HCT116 (cell line): ENCODE measurements around the gene RCBTB1. TPM values are rescaled to one million over a fixed set of nuclear protein-coding genes. Genes with fewer than 3 reads are reported as not detected.

Experiments used
- ATAC-seq: fragments of 200-7000 bp; cut with Tn5 transposase; 2 replicates; pipeline ENCODE4 v1.9.1; 2020; ENCODE audit warnings: mild to moderate bottlenecking, moderate library complexity
- BruUV-seq: library from RNA; stranded (reverse); fragments of 400-500 nt; replicated peaks from 2 replicates; lab custom pipeline; 2021; lab: Mats Ljungman, UMichigan
- CTCF ChIA-PET: fragments of 300-600 bp; sonication (Branson Sonifier 250); formaldehyde crosslinking; loops from one replicate; lab custom pipeline; 2021; ENCODE audit warnings: antibody characterized with exemption; lab: Charles Lee
- POLR2A ChIA-PET: fragments of 300-600, 350-600 bp; sonication (Branson Sonifier 250); formaldehyde crosslinking; loops from one replicate; lab custom pipeline; 2021; ENCODE audit warnings: antibody characterized with exemption; lab: Charles Lee
- RAD21 ChIA-PET, 2 experiments: fragments of 300-600 bp; sonication (Branson Sonifier 250); formaldehyde crosslinking; loops; one replicate each; lab custom pipeline; 2023; ENCODE audit warnings: low total read pairs in 2 of 2; ENCODE audit not compliant: uncharacterized antibody in 2 of 2, unreplicated experiment in 2 of 2, low non-redundant PET in 1 of 2; lab: Charles Lee
- DNase-seq: peaks from one replicate; pipeline ENCODE4 v3.0.0-alpha.2; 2010; ENCODE audit warnings: low read depth, low spot score
- H2AFZ ChIP-seq: fragments of 200-600 bp; shearing (Covaris generic), sonication (generic); 2 replicates; pipeline ENCODE4 v1.6.1; 2017; ENCODE audit warnings: low read depth, mixed run types, mixed read lengths, antibody characterized with exemption, low read length; ENCODE audit not compliant: poor library complexity, severe bottlenecking
- H3K27ac ChIP-seq: 2 replicates; pipeline ENCODE4 v1.5.1; 2012; ENCODE audit warnings: low read depth, low read length
- H3K27me3 ChIP-seq: fragments of 200-600 bp; sonication (generic); 2 replicates; pipeline ENCODE4 v1.6.1; 2016; ENCODE audit warnings: mixed run types, low read length, mixed read lengths; ENCODE audit not compliant: insufficient read depth
- H3K36me3 ChIP-seq, 2 experiments: fragments of 200-500 bp in 1 of 2; fragments of 200-600 bp in 1 of 2; sonication (Bioruptor generic) in 1 of 2; sonication (generic) in 1 of 2; 2 replicates each; pipeline versions ENCODE4 v1.5.1 to v1.6.1; 2014 to 2016; ENCODE audit warnings: low read length in 2 of 2, inconsistent platforms in 1 of 2, mixed read lengths in 1 of 2, mixed run types in 1 of 2; ENCODE audit not compliant: insufficient read depth in 2 of 2, control insufficient read depth in 1 of 2
- H3K4me1 ChIP-seq, 2 experiments: fragments of 200-600 bp in 1 of 2; sonication (generic) in 1 of 2; 2 replicates each; pipeline versions ENCODE4 v1.5.1 to v1.6.1; 2012 to 2017; ENCODE audit warnings: low read length in 2 of 2, inconsistent platforms in 1 of 2, mild to moderate bottlenecking in 1 of 2, mixed read lengths in 1 of 2, mixed run types in 1 of 2, moderate library complexity in 1 of 2; ENCODE audit not compliant: insufficient read depth in 2 of 2, control insufficient read depth in 1 of 2
- H3K4me2 ChIP-seq: fragments of 200-600 bp; sonication (generic); 2 replicates; pipeline ENCODE4 v1.6.1; 2017; ENCODE audit warnings: mixed run types, low read length, mixed read lengths
- H3K4me3 ChIP-seq, 2 experiments: fragments of 200-600 bp in 1 of 2; sonication (generic) in 1 of 2; replicated peaks in 1 of 2; 2 replicates each; pipeline ENCODE4 v1.5.1; 2011 to 2016; ENCODE audit warnings: low read length in 2 of 2, control low read depth in 1 of 2, low read depth in 1 of 2, mild to moderate bottlenecking in 1 of 2, mixed read lengths in 1 of 2, mixed run types in 1 of 2
- H3K79me2 ChIP-seq: fragments of 200-600 bp; sonication (generic); 2 replicates; pipeline ENCODE4 v1.6.1; 2017; ENCODE audit warnings: mild to moderate bottlenecking, mixed run types, low read length, moderate library complexity, mixed read lengths; ENCODE audit not compliant: insufficient read depth
- H3K9ac ChIP-seq: fragments of 200-600 bp; sonication (generic); 2 replicates; pipeline ENCODE4 v1.6.1; 2016; ENCODE audit warnings: low read length, mixed read lengths
- H3K9me2 ChIP-seq: fragments of 200-600 bp; sonication (generic), shearing (Covaris generic); 2 replicates; pipeline ENCODE4 v1.6.1; 2017; ENCODE audit warnings: mixed run types, mild to moderate bottlenecking, moderate library complexity; ENCODE audit not compliant: insufficient read depth
- H3K9me3 ChIP-seq, 2 experiments: fragments of 200-500 bp in 1 of 2; fragments of 200-600 bp in 1 of 2; sonication (Bioruptor generic) in 1 of 2; sonication (generic) in 1 of 2; 2 replicates each; pipeline ENCODE4 v1.6.1; 2014 to 2017; ENCODE audit warnings: low read length in 2 of 2, mixed read lengths in 2 of 2, inconsistent platforms in 1 of 2, low read depth in 1 of 2, mild to moderate bottlenecking in 1 of 2, mixed run types in 1 of 2, moderate library complexity in 1 of 2; ENCODE audit not compliant: control insufficient read depth in 1 of 2, insufficient read depth in 1 of 2
- H4K20me1 ChIP-seq: fragments of 200-600 bp; sonication (generic), shearing (Covaris generic); 2 replicates; pipeline ENCODE4 v1.6.1; 2017; ENCODE audit warnings: mixed run types, mild to moderate bottlenecking, moderate library complexity; ENCODE audit not compliant: insufficient read depth
- CBX3 ChIP-seq: IDR thresholded peaks from 2 replicates; pipeline ENCODE4 v1.6.1; 2012; ENCODE audit warnings: low read depth
- CEBPB ChIP-seq: IDR thresholded peaks from 2 replicates; pipeline ENCODE4 v1.6.1; 2012; ENCODE audit warnings: low read depth
- CTCF ChIP-seq, 3 experiments: fragments of 200-600 bp in 1 of 3; sonication (generic) in 1 of 3; IDR thresholded peaks in 2 of 3; conservative IDR thresholded peaks in 1 of 3; 2 replicates each; pipeline ENCODE4 v1.5.1; 2012 to 2017; ENCODE audit warnings: low read depth in 2 of 3, low read length in 2 of 3, antibody characterized with exemption in 1 of 3, borderline replicate concordance in 1 of 3, control low read depth in 1 of 3, mild to moderate bottlenecking in 1 of 3, mixed read lengths in 1 of 3, mixed run types in 1 of 3, moderate library complexity in 1 of 3; ENCODE audit not compliant: insufficient read depth in 1 of 3
- EGR1 ChIP-seq: IDR thresholded peaks from 2 replicates; pipeline ENCODE4 v1.6.1; 2012; ENCODE audit warnings: low read depth
- ELF1 ChIP-seq: IDR thresholded peaks from 2 replicates; pipeline ENCODE4 v1.6.1; 2012; ENCODE audit warnings: low read depth, borderline replicate concordance
- EZH2 ChIP-seq: fragments of 200-600 bp; sonication (generic); IDR thresholded peaks from 2 replicates; pipeline ENCODE4 v1.6.1; 2017; ENCODE audit warnings: antibody characterized with exemption, mixed run types
- EZH2phosphoT487 ChIP-seq: fragments of 200-600 bp; IDR thresholded peaks from 2 replicates; pipeline ENCODE4 v1.6.1; 2018; ENCODE audit warnings: antibody characterized with exemption, borderline replicate concordance
- FOSL1 ChIP-seq: IDR thresholded peaks from 2 replicates; pipeline ENCODE4 v1.6.1; 2012; ENCODE audit warnings: low read depth
- JUND ChIP-seq: IDR thresholded peaks from 2 replicates; pipeline ENCODE4 v1.6.1; 2012
- MAX ChIP-seq: IDR thresholded peaks from 2 replicates; pipeline ENCODE4 v1.6.1; 2012
- POLR2A ChIP-seq: IDR thresholded peaks from 2 replicates; pipeline ENCODE4 v1.7.0; 2011; ENCODE audit warnings: borderline replicate concordance; ENCODE audit not compliant: insufficient read depth, insufficient read length; ENCODE audit errors: extremely low read depth
- SIN3A ChIP-seq: IDR thresholded peaks from 2 replicates; pipeline ENCODE4 v1.6.1; 2012; ENCODE audit warnings: low read depth
- SP1 ChIP-seq: IDR thresholded peaks from 2 replicates; pipeline ENCODE4 v1.6.1; 2012; ENCODE audit warnings: low read depth
- SRF ChIP-seq: IDR thresholded peaks from 2 replicates; pipeline ENCODE4 v1.6.1; 2012; ENCODE audit warnings: low read depth
- ZBTB33 ChIP-seq: IDR thresholded peaks from 2 replicates; pipeline ENCODE4 v1.6.1; 2011; ENCODE audit warnings: mild to moderate bottlenecking, low read length, moderate library complexity; ENCODE audit not compliant: insufficient replicate concordance; ENCODE audit errors: extremely low read depth
- ZFX ChIP-seq: fragments of 450-650 bp; IDR thresholded peaks from 2 replicates; pipeline ENCODE4 v1.6.1; 2017
- ZNF274 ChIP-seq: fragments of 200-500 bp; sonication (Bioruptor generic); IDR thresholded peaks from 2 replicates; pipeline ENCODE4 v1.6.1; 2014; ENCODE audit warnings: mild to moderate bottlenecking, low read depth, low read length, inconsistent platforms
- intact Hi-C: fragments of 100-400 bp; cut with micrococcal nuclease; formaldehyde crosslinking; loops from 2 replicates; pipeline ENCODE4 v1.10.0; 2022
- total RNA-seq: library from RNA; stranded (reverse); gene quantifications from one replicate; pipeline ENCODE4 v1.2.1, GENCODE V29; 2021; ENCODE audit not compliant: unreplicated experiment

RCBTB1 gene
- total RNA-seq, 1 experiment from 2014 or later, result 22.2 TPM

GRCh38 chr13:49584771-49585182 lies 581 bp downstream of the RCBTB1 start:
- no peaks in the 10 kb centered on the region for H3K9me2 ChIP-seq
- H3K4me3 ChIP-seq, result peak overlapping the region; percentile 59 to 74
- H3K4me2 ChIP-seq, result peak overlapping the region; percentile 86
- TF ChIP-seq ELF1 (no peak), POLR2A (no peak), CBX3 (no peak), CEBPB (no peak), FOSL1 (no peak), SIN3A (no peak), EZH2phosphoT487 (no peak), SRF (no peak), CTCF (IDR thresholded peaks at IDR 0.05 in 2 of 3, conservative IDR thresholded peaks at IDR 0.05 in 1 of 3; ENCODE audit: borderline replicate concordance in 1 of 3, insufficient read depth in 1 of 3, low read depth in 2 of 3, low read length in 2 of 3) (no peak), EGR1 (no peak), ZNF274 (no peak), SP1 (no peak), JUND (no peak), MAX (no peak), ZFX (no peak), EZH2 (no peak), ZBTB33 (no peak)
- TF ChIP-seq, all 23 proteins: peak for 0
- intact Hi-C loops, result no loop called here
- RAD21 ChIA-PET, result no interaction called here
- ATAC-seq (no peak), DNase-seq (no peak)
- H3K79me2 ChIP-seq, result peaks cover 9% of the 10 kb centered on the region; the same call in 1 of the 2 replicates
- TSS peak; percentile 54 for BruUV-seq
- H3K9me3 ChIP-seq, result no peaks in the 10 kb centered on the region
- peak overlapping the region; percentile 63; the same call in 1 of the 2 replicates for H3K27ac ChIP-seq
- H3K4me1 ChIP-seq, result peaks cover 6 to 26% of the 10 kb centered on the region in 2 experiments; a peak in 3 of 4 replicates
- POLR2A ChIA-PET, result interaction anchor here (1.5 kb wide), 1 partner anchor 20 kb away, joined by 4 read pairs; no protein-coding TSS in a partner anchor
- H3K36me3 ChIP-seq, result 0 out of 4 replicates have a peak, but pooled peaks cover 0 to 2% of the 10 kb centered on the region in 2 experiments
- peak overlapping the region; percentile 69 for H3K9ac ChIP-seq
- no peaks in the 10 kb centered on the region for H4K20me1 ChIP-seq
- H2AFZ ChIP-seq, result no peak overlapping the region
- H3K27me3 ChIP-seq, result no peaks in the 10 kb centered on the region
- CTCF ChIA-PET, result no interaction called here
